MCF 10A (cell line): ENCODE results near the gene ID3. TPM values are rescaled to one million over a fixed set of nuclear protein-coding genes. Genes with fewer than 3 reads are reported as not detected.

Source experiments
- BruUV-seq: library from RNA; stranded (reverse); fragments of 400-500 nt; replicated peaks from 2 replicates; lab custom pipeline; 2021; lab: Mats Ljungman, UMichigan
- CTCF ChIA-PET: fragments of 300-600 bp; sonication (Branson Sonifier 250); formaldehyde crosslinking; extraction: SDS; loops from one replicate; lab custom pipeline; 2021; ENCODE audit warnings: antibody characterized with exemption, inconsistent platforms; lab: Yijun Ruan, JAX
- POLR2A ChIA-PET: fragments of 300-600, 350-650 bp; sonication (Branson Sonifier 250); formaldehyde crosslinking; extraction: SDS; loops from one replicate; lab custom pipeline; 2020; ENCODE audit warnings: antibody characterized with exemption, inconsistent platforms; lab: Yijun Ruan, JAX
- DNase-seq: peaks from one replicate; pipeline ENCODE4 v3.0.0-alpha.2; 2018; ENCODE audit not compliant: unreplicated experiment
- H3K27ac Mint-ChIP-seq: one replicate; pipeline ENCODE4 v1.8.0; 2022; ENCODE audit warnings: mild to moderate bottlenecking, low read depth, mixed read lengths; ENCODE audit not compliant: unreplicated experiment
- H3K27me3 Mint-ChIP-seq: one replicate; pipeline ENCODE4 v1.8.0; 2022; ENCODE audit warnings: mixed read lengths; ENCODE audit not compliant: insufficient read depth, unreplicated experiment
- H3K36me3 Mint-ChIP-seq: one replicate; pipeline ENCODE4 v1.8.0; 2022; ENCODE audit warnings: mild to moderate bottlenecking, moderate library complexity, mixed read lengths; ENCODE audit not compliant: insufficient read depth, unreplicated experiment
- H3K4me1 Mint-ChIP-seq: one replicate; pipeline ENCODE4 v1.8.0; 2022; ENCODE audit warnings: mixed read lengths; ENCODE audit not compliant: insufficient read depth, unreplicated experiment
- H3K4me3 Mint-ChIP-seq: one replicate; pipeline ENCODE4 v1.8.0; 2022; ENCODE audit warnings: mild to moderate bottlenecking, moderate library complexity, mixed read lengths; ENCODE audit not compliant: unreplicated experiment
- H3K9me3 Mint-ChIP-seq: one replicate; pipeline ENCODE4 v1.8.0; 2022; ENCODE audit warnings: mixed read lengths; ENCODE audit not compliant: unreplicated experiment
- CTCF ChIP-seq: fragments of 200-600 bp; IDR thresholded peaks from one replicate; pipeline ENCODE4 v1.8.0; 2022; ENCODE audit warnings: antibody characterized with exemption, mild to moderate bottlenecking; ENCODE audit not compliant: unreplicated experiment
- intact Hi-C: fragments of 100-400 bp; cut with micrococcal nuclease; formaldehyde crosslinking; loops from 2 replicates; pipeline ENCODE4 v1.14.1; 2022
- total RNA-seq: library from RNA; stranded (reverse); gene quantifications from 2 replicates; pipeline ENCODE4 v1.2.3, GENCODE V29; 2022

Gene ID3
- total RNA-seq, 1 experiment from 2014 or later, result 34.8 TPM

GRCh38 chr1:23525558-23526250 lies 33.6 kb downstream of the ID3 start:
- H3K27ac Mint-ChIP-seq, result no peak overlapping the region
- peaks cover 6% of the 10 kb centered on the region for H3K36me3 Mint-ChIP-seq
- no peaks in the 10 kb centered on the region for H3K27me3 Mint-ChIP-seq
- no peak overlapping the region for H3K4me3 Mint-ChIP-seq
- no peaks in the 10 kb centered on the region for H3K9me3 Mint-ChIP-seq
- DNase-seq, result no peak
- CTCF ChIA-PET, result interaction anchor here (0.6 to 4.1 kb wide), 4 partner anchors 28 to 283 kb away, joined by 3 to 39 read pairs (median 4); no protein-coding TSS in a partner anchor
- intact Hi-C loops, result no loop called here
- POLR2A ChIA-PET, result interaction anchor here (0.6 to 1.4 kb wide), 4 partner anchors 9 to 158 kb away, joined by 3 read pairs; no protein-coding TSS in a partner anchor
- BruUV-seq, result no TSS peak
- H3K4me1 Mint-ChIP-seq, result peaks cover 23% of the 10 kb centered on the region
- TF ChIP-seq CTCF, result no peak

GRCh38 chr1:23524716-23525401 lies 34.4 kb downstream of the ID3 start:
- TF ChIP-seq CTCF, result no peak
- no peaks in the 10 kb centered on the region for H3K9me3 Mint-ChIP-seq
- peaks cover 19% of the 10 kb centered on the region for H3K4me1 Mint-ChIP-seq
- ChIA-PET POLR2A (interaction anchor here (0.6 to 1.4 kb wide), 3 partner anchors 11 to 158 kb away, joined by 3 read pairs; no protein-coding TSS in a partner anchor), CTCF (interaction anchor here (0.5 to 4.1 kb wide), 5 partner anchors 27 to 282 kb away, joined by 3 to 39 read pairs (median 3); no protein-coding TSS in a partner anchor)
- no peaks in the 10 kb centered on the region for H3K27me3 Mint-ChIP-seq
- DNase-seq, result no peak
- no peak overlapping the region for H3K4me3 Mint-ChIP-seq
- H3K27ac Mint-ChIP-seq, result no peak overlapping the region
- peaks cover 6% of the 10 kb centered on the region for H3K36me3 Mint-ChIP-seq
- BruUV-seq, result no TSS peak
- intact Hi-C loops, result no loop called here

GRCh38 chr1:23524163-23524562 lies 35.1 kb downstream of the ID3 start:
- ChIA-PET CTCF (interaction anchor here (0.5 to 4.1 kb wide), 2 partner anchors 27 to 39 kb away, joined by 3 to 39 read pairs; no protein-coding TSS in a partner anchor), POLR2A (interaction anchor here (0.6 to 1.4 kb wide), 3 partner anchors 16 to 104 kb away, joined by 3 to 7 read pairs (median 3); no protein-coding TSS in a partner anchor)
- Mint-ChIP-seq H3K27me3 (no peaks in the 10 kb centered on the region), H3K4me3 (no peak overlapping the region), H3K4me1 (peaks cover 12% of the 10 kb centered on the region), H3K27ac (no peak overlapping the region), H3K36me3 (peaks cover 6% of the 10 kb centered on the region), H3K9me3 (no peaks in the 10 kb centered on the region)
- no peak for TF ChIP-seq CTCF
- no TSS peak for BruUV-seq
- DNase-seq, result no peak
- intact Hi-C loops, result no loop called here
